Osteoblast (primary cell): ENCODE results near the gene AUTS2. TPM values are rescaled to one million over a fixed set of nuclear protein-coding genes. Genes with fewer than 3 reads are reported as not detected.

Experiments
- DNase-seq: peaks from one replicate; pipeline ENCODE4 v3.0.0; 2011; ENCODE audit warnings: low spot score, mixed read lengths; ENCODE audit not compliant: insufficient read length; ENCODE audit errors: missing footprints
- H2AFZ ChIP-seq: 2 replicates; pipeline ENCODE4 v1.6.0; 2011; ENCODE audit warnings: mild to moderate bottlenecking, low read length
- H3K27ac ChIP-seq: 2 replicates; pipeline ENCODE4 v1.5.1; 2011; ENCODE audit warnings: mild to moderate bottlenecking, low read depth, low read length, moderate library complexity
- H3K27me3 ChIP-seq: 2 replicates; pipeline ENCODE4 v1.6.0; 2012; ENCODE audit warnings: mild to moderate bottlenecking, control low read depth, inconsistent platforms, low read length, moderate library complexity; ENCODE audit not compliant: insufficient read depth
- H3K36me3 ChIP-seq: 2 replicates; pipeline ENCODE4 v1.5.1; 2011; ENCODE audit warnings: mild to moderate bottlenecking, low read length, control low read depth, moderate library complexity; ENCODE audit not compliant: insufficient read depth
- H3K4me1 ChIP-seq: 2 replicates; pipeline ENCODE4 v1.5.1; 2011; ENCODE audit warnings: mild to moderate bottlenecking, low read length, control low read depth, moderate library complexity; ENCODE audit not compliant: insufficient read depth
- H3K4me2 ChIP-seq: 2 replicates; pipeline ENCODE4 v1.6.0; 2011; ENCODE audit warnings: mild to moderate bottlenecking, low read length; ENCODE audit not compliant: insufficient read depth
- H3K4me3 ChIP-seq: fragments of 200-600 bp; sonication (generic); 3 replicates; pipeline ENCODE4 v1.5.1; 2012; ENCODE audit warnings: mild to moderate bottlenecking, low read length, inconsistent platforms; ENCODE audit not compliant: insufficient read depth
- H3K79me2 ChIP-seq: 2 replicates; pipeline ENCODE4 v1.6.0; 2012; ENCODE audit warnings: mild to moderate bottlenecking, low read length, control low read depth, inconsistent platforms; ENCODE audit not compliant: insufficient read depth
- H3K9me3 ChIP-seq: 2 replicates; pipeline ENCODE4 v1.5.1; 2011; ENCODE audit warnings: low read depth, low read length, control low read depth
- H4K20me1 ChIP-seq: 2 replicates; pipeline ENCODE4 v1.6.0; 2012; ENCODE audit warnings: mild to moderate bottlenecking, low read length, control low read depth; ENCODE audit not compliant: insufficient read depth
- CTCF ChIP-seq: IDR thresholded peaks from 2 replicates; pipeline ENCODE4 v1.5.1; 2011; ENCODE audit warnings: mild to moderate bottlenecking, low read depth, low read length, moderate library complexity; ENCODE audit errors: extremely low read depth
- total RNA-seq: library from RNA; depleted of rRNA; stranded (reverse); fragments of >200 nt; gene quantifications from 2 replicates; pipeline ENCODE4 v1.2.3, GENCODE V29; 2012

AUTS2 gene
- total RNA-seq, 1 donor, result 15.2 TPM

GRCh38 chr7:70751895-70752294, 1153.6 kb downstream of the AUTS2 start:
- Histone ChIP-seq H3K9me3 (no peaks in the 10 kb centered on the region), H3K4me1 (no peaks in the 10 kb centered on the region), H3K79me2 (peaks cover 28% of the 10 kb centered on the region), H3K4me2 (no peak overlapping the region), H2AFZ (no peak overlapping the region), H3K27me3 (no peaks in the 10 kb centered on the region), H3K27ac (no peak overlapping the region), H4K20me1 (peaks cover 16% of the 10 kb centered on the region), H3K36me3 (no peaks in the 10 kb centered on the region), H3K4me3 (no peak overlapping the region)
- TF ChIP-seq CTCF, result no peak
- no peak for DNase-seq

- H3K4me2 ChIP-seq, result no peak overlapping the region
- H3K27ac ChIP-seq, result no peak overlapping the region
- no peak overlapping the region for H2AFZ ChIP-seq
- DNase-seq, result no peak
- H4K20me1 ChIP-seq, result peaks cover 16% of the 10 kb centered on the region
- no peak for TF ChIP-seq CTCF
- H3K4me3 ChIP-seq, result no peak overlapping the region
- no peaks in the 10 kb centered on the region for H3K4me1 ChIP-seq
- no peaks in the 10 kb centered on the region for H3K9me3 ChIP-seq
- no peaks in the 10 kb centered on the region for H3K27me3 ChIP-seq
- H3K36me3 ChIP-seq, result no peaks in the 10 kb centered on the region
- H3K79me2 ChIP-seq, result peaks cover 27% of the 10 kb centered on the region
Measured at GRCh38 chr7:70752794-70753241, 1154.5 kb downstream of the AUTS2 start.

GRCh38 chr7:70756789-70757188, 1158.5 kb downstream of the AUTS2 start:
- TF ChIP-seq CTCF, result no peak
- H3K27ac ChIP-seq, result no peak overlapping the region
- H3K4me3 ChIP-seq, result no peak overlapping the region
- DNase-seq, result no peak
- peaks cover 24% of the 10 kb centered on the region for H3K79me2 ChIP-seq
- no peaks in the 10 kb centered on the region for H3K36me3 ChIP-seq
- no peak overlapping the region for H2AFZ ChIP-seq
- H4K20me1 ChIP-seq, result peaks cover 8% of the 10 kb centered on the region
- no peaks in the 10 kb centered on the region for H3K4me1 ChIP-seq
- H3K27me3 ChIP-seq, result no peaks in the 10 kb centered on the region
- no peaks in the 10 kb centered on the region for H3K9me3 ChIP-seq
- H3K4me2 ChIP-seq, result no peak overlapping the region

- Histone ChIP-seq H2AFZ (no peak overlapping the region), H4K20me1 (peaks cover 4% of the 10 kb centered on the region), H3K9me3 (no peaks in the 10 kb centered on the region), H3K79me2 (peaks cover 15% of the 10 kb centered on the region), H3K4me3 (no peak overlapping the region), H3K36me3 (no peaks in the 10 kb centered on the region), H3K27me3 (no peaks in the 10 kb centered on the region), H3K27ac (no peak overlapping the region), H3K4me1 (no peaks in the 10 kb centered on the region), H3K4me2 (no peak overlapping the region)
- no peak for DNase-seq
- no peak for TF ChIP-seq CTCF
Measured at GRCh38 chr7:70758646-70759045, 1160.4 kb downstream of the AUTS2 start.
